GM23338 (cell line): Measurements from ENCODE around the gene ZNF587. TPM values are rescaled to one million over a fixed set of nuclear protein-coding genes. Genes with fewer than 3 reads are reported as not detected.

Source experiments
- EZH2phosphoT487 ChIP-seq: fragments of 200-600 bp; sonication (generic); IDR thresholded peaks from one replicate; pipeline ENCODE4 v1.8.1; 2018; ENCODE audit warnings: antibody characterized with exemption; ENCODE audit not compliant: unreplicated experiment
- POLR2AphosphoS5 ChIP-seq: IDR thresholded peaks from 2 replicates; pipeline ENCODE4 v1.6.1; 2016; ENCODE audit warnings: antibody characterized with exemption, low read depth
- STAT1 ChIP-seq: IDR thresholded peaks from one replicate; pipeline ENCODE4 v1.6.1; 2016; ENCODE audit warnings: antibody characterized with exemption; ENCODE audit not compliant: unreplicated experiment
- ZNF114 ChIP-seq: fragments of 250-450 bp; sonication (Bioruptor Pico); IDR thresholded peaks from 2 replicates; pipeline ENCODE4 v1.5.0; 2020; ENCODE audit warnings: mild to moderate bottlenecking, moderate library complexity
- polyA plus RNA-seq: library from polyadenylated mRNA; unstranded; fragments of >200 nt; fragmentation: Nextera tagmentation; extraction: Ambion mirVana; gene quantifications from 2 replicates; pipeline ENCODE4 v1.2.1, GENCODE V29; 2016
- total RNA-seq: library from RNA; depleted of rRNA; stranded (reverse); fragments of >200 nt; shearing (Covaris generic); gene quantifications from 2 replicates; pipeline ENCODE4 v1.2.3, GENCODE V29; 2014
- TF ChIP-seq, protein P1 (sequence below): fragments of 250-450 bp; sonication (Bioruptor Pico); IDR thresholded peaks from 2 replicates; pipeline ENCODE4 v1.5.0; 2020; ENCODE audit warnings: mild to moderate bottlenecking, moderate library complexity
- TF ChIP-seq, protein P2 (sequence below): IDR thresholded peaks from 2 replicates; pipeline ENCODE4 v1.6.1; 2016; ENCODE audit warnings: antibody characterized with exemption
- TF ChIP-seq, protein P3 (sequence below), 2 experiments: fragments of 200-600 bp in 1 of 2; sonication (generic) in 1 of 2; conservative IDR thresholded peaks; 2 replicates each; pipeline versions ENCODE4 v1.5.1 to v1.6.1; 2016 to 2017; ENCODE audit warnings: antibody characterized with exemption in 2 of 2, low read depth in 2 of 2, mild to moderate bottlenecking in 2 of 2, moderate library complexity in 1 of 2

Gene ZNF587
- total and polyA plus RNA-seq, 2 experiments from 2014 or later, result 12.8 to 31.8 TPM

DNA sequence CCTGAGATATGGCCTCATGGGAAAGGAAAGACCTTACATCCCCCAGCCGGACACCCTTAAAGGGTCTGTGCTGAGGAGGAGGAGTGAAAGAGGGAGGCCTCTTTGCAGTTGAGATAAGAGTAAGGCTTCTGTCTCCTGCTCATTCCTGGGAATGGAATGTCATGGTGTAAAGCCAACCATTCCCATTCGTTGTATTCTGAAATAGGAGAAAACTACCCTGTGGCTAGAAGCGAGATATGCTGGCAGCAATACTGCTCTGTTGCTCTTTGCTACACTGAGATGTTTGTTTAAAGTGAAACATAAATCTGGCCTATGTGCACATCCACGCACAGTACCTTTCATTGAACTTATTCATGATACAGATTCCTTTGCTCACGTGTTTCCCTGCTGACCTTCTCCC, 20.3 kb upstream of the ZNF587 start (continued):
- TF ChIP-seq, protein P1, sequence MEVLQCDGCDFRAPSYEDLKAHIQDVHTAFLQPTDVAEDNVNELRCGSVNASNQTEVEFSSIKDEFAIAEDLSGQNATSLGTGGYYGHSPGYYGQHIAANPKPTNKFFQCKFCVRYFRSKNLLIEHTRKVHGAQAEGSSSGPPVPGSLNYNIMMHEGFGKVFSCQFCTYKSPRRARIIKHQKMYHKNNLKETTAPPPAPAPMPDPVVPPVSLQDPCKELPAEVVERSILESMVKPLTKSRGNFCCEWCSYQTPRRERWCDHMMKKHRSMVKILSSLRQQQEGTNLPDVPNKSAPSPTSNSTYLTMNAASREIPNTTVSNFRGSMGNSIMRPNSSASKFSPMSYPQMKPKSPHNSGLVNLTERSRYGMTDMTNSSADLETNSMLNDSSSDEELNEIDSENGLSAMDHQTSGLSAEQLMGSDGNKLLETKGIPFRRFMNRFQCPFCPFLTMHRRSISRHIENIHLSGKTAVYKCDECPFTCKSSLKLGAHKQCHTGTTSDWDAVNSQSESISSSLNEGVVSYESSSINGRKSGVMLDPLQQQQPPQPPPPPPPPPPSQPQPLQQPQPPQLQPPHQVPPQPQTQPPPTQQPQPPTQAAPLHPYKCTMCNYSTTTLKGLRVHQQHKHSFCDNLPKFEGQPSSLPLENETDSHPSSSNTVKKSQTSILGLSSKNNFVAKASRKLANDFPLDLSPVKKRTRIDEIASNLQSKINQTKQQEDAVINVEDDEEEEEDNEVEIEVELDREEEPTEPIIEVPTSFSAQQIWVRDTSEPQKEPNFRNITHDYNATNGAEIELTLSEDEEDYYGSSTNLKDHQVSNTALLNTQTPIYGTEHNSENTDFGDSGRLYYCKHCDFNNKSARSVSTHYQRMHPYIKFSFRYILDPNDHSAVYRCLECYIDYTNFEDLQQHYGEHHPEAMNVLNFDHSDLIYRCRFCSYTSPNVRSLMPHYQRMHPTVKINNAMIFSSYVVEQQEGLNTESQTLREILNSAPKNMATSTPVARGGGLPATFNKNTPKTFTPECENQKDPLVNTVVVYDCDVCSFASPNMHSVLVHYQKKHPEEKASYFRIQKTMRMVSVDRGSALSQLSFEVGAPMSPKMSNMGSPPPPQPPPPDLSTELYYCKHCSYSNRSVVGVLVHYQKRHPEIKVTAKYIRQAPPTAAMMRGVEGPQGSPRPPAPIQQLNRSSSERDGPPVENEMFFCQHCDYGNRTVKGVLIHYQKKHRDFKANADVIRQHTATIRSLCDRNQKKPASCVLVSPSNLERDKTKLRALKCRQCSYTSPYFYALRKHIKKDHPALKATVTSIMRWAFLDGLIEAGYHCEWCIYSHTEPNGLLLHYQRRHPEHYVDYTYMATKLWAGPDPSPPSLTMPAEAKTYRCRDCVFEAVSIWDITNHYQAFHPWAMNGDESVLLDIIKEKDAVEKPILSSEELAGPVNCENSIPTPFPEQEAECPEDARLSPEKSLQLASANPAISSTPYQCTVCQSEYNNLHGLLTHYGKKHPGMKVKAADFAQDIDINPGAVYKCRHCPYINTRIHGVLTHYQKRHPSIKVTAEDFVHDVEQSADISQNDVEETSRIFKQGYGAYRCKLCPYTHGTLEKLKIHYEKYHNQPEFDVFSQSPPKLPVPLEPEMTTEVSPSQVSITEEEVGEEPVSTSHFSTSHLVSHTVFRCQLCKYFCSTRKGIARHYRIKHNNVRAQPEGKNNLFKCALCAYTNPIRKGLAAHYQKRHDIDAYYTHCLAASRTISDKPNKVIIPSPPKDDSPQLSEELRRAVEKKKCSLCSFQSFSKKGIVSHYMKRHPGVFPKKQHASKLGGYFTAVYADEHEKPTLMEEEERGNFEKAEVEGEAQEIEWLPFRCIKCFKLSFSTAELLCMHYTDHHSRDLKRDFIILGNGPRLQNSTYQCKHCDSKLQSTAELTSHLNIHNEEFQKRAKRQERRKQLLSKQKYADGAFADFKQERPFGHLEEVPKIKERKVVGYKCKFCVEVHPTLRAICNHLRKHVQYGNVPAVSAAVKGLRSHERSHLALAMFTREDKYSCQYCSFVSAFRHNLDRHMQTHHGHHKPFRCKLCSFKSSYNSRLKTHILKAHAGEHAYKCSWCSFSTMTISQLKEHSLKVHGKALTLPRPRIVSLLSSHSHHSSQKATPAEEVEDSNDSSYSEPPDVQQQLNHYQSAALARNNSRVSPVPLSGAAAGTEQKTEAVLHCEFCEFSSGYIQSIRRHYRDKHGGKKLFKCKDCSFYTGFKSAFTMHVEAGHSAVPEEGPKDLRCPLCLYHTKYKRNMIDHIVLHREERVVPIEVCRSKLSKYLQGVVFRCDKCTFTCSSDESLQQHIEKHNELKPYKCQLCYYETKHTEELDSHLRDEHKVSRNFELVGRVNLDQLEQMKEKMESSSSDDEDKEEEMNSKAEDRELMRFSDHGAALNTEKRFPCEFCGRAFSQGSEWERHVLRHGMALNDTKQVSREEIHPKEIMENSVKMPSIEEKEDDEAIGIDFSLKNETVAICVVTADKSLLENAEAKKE, result no peak
- TF ChIP-seq, protein P2, sequence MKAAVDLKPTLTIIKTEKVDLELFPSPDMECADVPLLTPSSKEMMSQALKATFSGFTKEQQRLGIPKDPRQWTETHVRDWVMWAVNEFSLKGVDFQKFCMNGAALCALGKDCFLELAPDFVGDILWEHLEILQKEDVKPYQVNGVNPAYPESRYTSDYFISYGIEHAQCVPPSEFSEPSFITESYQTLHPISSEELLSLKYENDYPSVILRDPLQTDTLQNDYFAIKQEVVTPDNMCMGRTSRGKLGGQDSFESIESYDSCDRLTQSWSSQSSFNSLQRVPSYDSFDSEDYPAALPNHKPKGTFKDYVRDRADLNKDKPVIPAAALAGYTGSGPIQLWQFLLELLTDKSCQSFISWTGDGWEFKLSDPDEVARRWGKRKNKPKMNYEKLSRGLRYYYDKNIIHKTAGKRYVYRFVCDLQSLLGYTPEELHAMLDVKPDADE, result no peak
- TF ChIP-seq POLR2AphosphoS5, result no peak
- TF ChIP-seq EZH2phosphoT487, result no peak
- TF ChIP-seq, protein P3, sequence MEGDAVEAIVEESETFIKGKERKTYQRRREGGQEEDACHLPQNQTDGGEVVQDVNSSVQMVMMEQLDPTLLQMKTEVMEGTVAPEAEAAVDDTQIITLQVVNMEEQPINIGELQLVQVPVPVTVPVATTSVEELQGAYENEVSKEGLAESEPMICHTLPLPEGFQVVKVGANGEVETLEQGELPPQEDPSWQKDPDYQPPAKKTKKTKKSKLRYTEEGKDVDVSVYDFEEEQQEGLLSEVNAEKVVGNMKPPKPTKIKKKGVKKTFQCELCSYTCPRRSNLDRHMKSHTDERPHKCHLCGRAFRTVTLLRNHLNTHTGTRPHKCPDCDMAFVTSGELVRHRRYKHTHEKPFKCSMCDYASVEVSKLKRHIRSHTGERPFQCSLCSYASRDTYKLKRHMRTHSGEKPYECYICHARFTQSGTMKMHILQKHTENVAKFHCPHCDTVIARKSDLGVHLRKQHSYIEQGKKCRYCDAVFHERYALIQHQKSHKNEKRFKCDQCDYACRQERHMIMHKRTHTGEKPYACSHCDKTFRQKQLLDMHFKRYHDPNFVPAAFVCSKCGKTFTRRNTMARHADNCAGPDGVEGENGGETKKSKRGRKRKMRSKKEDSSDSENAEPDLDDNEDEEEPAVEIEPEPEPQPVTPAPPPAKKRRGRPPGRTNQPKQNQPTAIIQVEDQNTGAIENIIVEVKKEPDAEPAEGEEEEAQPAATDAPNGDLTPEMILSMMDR (conservative IDR thresholded peaks at IDR 0.05; ENCODE audit: low read depth in 2 of 2), result no peak
- TF ChIP-seq STAT1, result no peak
- TF ChIP-seq ZNF114 (CRISPR knock-in tag), result no peak
